Left lung (tissue), 10 donors: ENCODE results near the gene CNTNAP4. TPM values are rescaled to one million over a fixed set of nuclear protein-coding genes. Genes with fewer than 3 reads are reported as not detected.

Source experiments
- ATAC-seq: fragments of 200-7000 bp; cut with Tn5 transposase; one replicate; pipeline ENCODE4 v1.9.1; 2020; ENCODE audit warnings: moderate library complexity
- DNase-seq, 4 donors: peaks; one replicate each; pipeline ENCODE4 v3.0.0-alpha.2; 2013 to 2020
- H3K27ac ChIP-seq, 2 donors: fragments of 200-600 bp; sonication (generic) in 1 of 2; one replicate each; pipeline versions ENCODE4 v1.5.0 to v1.8.0; 2020 to 2021
- H3K27me3 ChIP-seq, 2 donors: fragments of 200-600 bp; sonication (generic) in 1 of 2; one replicate each; pipeline versions ENCODE4 v1.5.0 to v1.8.0; 2020 to 2021
- H3K36me3 ChIP-seq, 2 donors: fragments of 200-600 bp; sonication (generic) in 1 of 2; one replicate each; pipeline versions ENCODE4 v1.5.0 to v1.8.0; 2020 to 2021
- H3K4me1 ChIP-seq, 2 donors: fragments of 200-600 bp; one replicate each; pipeline ENCODE4 v1.8.0; 2021
- H3K4me3 ChIP-seq, 2 donors: fragments of 200-600 bp; sonication (generic) in 1 of 2; one replicate each; pipeline versions ENCODE4 v1.5.0 to v1.8.0; 2020 to 2021; ENCODE audit warnings: mild to moderate bottlenecking in 1 of 2
- H3K9me3 ChIP-seq, 2 donors: fragments of 200-600 bp; sonication (generic) in 1 of 2; one replicate each; pipeline versions ENCODE4 v1.5.0 to v1.8.0; 2020 to 2021
- intact Hi-C, 2 donors: fragments of 100-400 bp; cut with DNase I; formaldehyde crosslinking; loops; one replicate each; pipeline versions ENCODE4 v1.11.2 to v1.14.2; 2022
- polyA plus RNA-seq, 6 donors: library from polyadenylated mRNA; unstranded; fragments of 120-200 nt; gene quantifications; one replicate each; pipeline ENCODE4 v1.2.1, GENCODE V29; 2013; ENCODE audit not compliant: insufficient read length in 6 of 6
- total RNA-seq, 2 donors: library from RNA; stranded (reverse); fragmentation: NEBNext Ultra II Directional; extraction: Animal tissue kit (Norgen Biotek cat#: 25700); gene quantifications; one replicate each; pipeline ENCODE4 v1.2.1, GENCODE V29; 2021
- TF ChIP-seq, protein P1 (sequence below), 2 donors: fragments of 200-600 bp; sonication (generic) in 1 of 2; IDR thresholded peaks; one replicate each; pipeline versions ENCODE4 v1.5.0 to v1.8.0; 2021; ENCODE audit warnings: antibody characterized with exemption in 2 of 2
- donor health status: DM: no; HTN: yes; CAD: no.
- donor health status: DM: no; HTN: no; CAD: no.

Gene CNTNAP4
- total and polyA plus RNA-seq, 8 donors = 0.11 to 0.76 (median 0.37) TPM; not detected in 2

DNA sequence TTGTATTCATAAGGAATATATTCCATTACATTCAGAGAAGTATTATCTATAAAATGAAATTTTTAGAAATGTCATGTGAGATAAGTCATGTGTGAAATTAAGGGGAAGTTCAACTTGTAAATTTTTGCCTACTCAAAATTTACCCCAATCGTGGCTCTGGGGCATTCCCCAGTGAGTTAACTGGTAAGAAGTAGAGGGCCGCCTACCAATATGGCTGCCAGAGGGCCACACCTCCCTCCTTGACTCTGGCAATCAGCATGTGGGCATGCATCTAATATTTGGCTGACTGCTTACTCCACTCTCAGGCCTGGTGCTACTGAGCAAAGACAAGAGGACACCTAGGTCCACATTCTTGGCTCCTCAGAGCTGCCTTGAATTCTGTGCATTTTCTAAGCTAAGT is 39.7 kb upstream of the CNTNAP4 start:
- Histone ChIP-seq H3K4me1 (no peaks in the 10 kb centered on the region), H3K4me3 (no peak overlapping the region), H3K36me3 (no peaks in the 10 kb centered on the region), H3K27me3 (no peaks in the 10 kb centered on the region), H3K27ac (no peak overlapping the region), H3K9me3 (peaks cover 0 to 2% of the 10 kb centered on the region in 2 donors)
- TF ChIP-seq, protein P1, sequence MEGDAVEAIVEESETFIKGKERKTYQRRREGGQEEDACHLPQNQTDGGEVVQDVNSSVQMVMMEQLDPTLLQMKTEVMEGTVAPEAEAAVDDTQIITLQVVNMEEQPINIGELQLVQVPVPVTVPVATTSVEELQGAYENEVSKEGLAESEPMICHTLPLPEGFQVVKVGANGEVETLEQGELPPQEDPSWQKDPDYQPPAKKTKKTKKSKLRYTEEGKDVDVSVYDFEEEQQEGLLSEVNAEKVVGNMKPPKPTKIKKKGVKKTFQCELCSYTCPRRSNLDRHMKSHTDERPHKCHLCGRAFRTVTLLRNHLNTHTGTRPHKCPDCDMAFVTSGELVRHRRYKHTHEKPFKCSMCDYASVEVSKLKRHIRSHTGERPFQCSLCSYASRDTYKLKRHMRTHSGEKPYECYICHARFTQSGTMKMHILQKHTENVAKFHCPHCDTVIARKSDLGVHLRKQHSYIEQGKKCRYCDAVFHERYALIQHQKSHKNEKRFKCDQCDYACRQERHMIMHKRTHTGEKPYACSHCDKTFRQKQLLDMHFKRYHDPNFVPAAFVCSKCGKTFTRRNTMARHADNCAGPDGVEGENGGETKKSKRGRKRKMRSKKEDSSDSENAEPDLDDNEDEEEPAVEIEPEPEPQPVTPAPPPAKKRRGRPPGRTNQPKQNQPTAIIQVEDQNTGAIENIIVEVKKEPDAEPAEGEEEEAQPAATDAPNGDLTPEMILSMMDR (IDR thresholded peaks at IDR 0.05) = no peak
- intact Hi-C loops = no loop called here
- ATAC-seq = no peak
- no peak for DNase-seq

DNA sequence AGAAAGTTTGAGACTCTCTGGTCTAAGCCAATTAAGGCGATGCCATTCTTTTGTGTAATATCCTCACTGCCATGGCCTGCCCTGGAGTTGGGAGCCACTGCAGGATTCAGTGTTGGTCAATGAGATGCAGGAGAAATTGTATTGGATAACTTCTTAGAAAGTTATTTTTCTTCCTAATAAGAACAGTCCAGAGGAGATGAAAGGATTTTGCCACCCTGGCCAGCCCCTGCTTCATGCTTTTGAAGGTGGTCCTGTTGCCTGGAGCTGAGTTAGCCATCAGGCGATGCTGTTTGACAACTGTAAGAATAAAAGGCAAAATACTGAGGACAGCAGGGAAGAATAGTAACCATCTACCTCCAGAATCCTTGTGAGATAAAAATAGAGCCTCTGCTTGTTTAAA is 35.4 kb upstream of the CNTNAP4 start:
- TF ChIP-seq, protein P1 (IDR thresholded peaks at IDR 0.05) = no peak
- Histone ChIP-seq H3K4me1 (no peaks in the 10 kb centered on the region), H3K27ac (no peak overlapping the region), H3K36me3 (no peaks in the 10 kb centered on the region), H3K9me3 (no peaks in the 10 kb centered on the region), H3K4me3 (no peak overlapping the region), H3K27me3 (no peaks in the 10 kb centered on the region)
- no peak for DNase-seq
- intact Hi-C loops = no loop called here
- no peak for ATAC-seq

DNA sequence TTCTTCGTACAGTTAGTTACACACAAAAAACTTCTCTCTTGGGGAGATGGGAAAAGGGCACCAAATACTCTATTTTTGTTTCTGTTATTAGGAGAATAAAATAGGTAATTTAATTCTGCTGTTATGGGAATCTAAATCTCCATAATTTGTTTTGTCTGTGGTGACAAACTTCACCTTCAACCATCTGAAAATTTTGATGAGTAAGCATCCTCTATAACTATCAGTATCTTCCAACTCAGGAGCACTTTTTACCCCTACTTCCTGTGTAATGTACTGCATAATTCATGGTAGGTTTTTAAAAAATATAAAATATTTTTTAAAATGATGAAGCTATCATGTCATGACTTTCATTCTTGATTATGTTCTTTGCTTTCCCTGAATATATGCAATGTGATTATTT is 33.6 kb upstream of the CNTNAP4 start:
- ATAC-seq (no peak), DNase-seq (no peak)
- TF ChIP-seq, protein P1 (IDR thresholded peaks at IDR 0.05) = no peak
- H3K36me3 ChIP-seq = no peaks in the 10 kb centered on the region
- H3K4me1 ChIP-seq = no peaks in the 10 kb centered on the region
- intact Hi-C loops = no loop called here
- no peak overlapping the region for H3K27ac ChIP-seq
- no peaks in the 10 kb centered on the region for H3K27me3 ChIP-seq
- no peak overlapping the region for H3K4me3 ChIP-seq
- no peaks in the 10 kb centered on the region for H3K9me3 ChIP-seq

DNA sequence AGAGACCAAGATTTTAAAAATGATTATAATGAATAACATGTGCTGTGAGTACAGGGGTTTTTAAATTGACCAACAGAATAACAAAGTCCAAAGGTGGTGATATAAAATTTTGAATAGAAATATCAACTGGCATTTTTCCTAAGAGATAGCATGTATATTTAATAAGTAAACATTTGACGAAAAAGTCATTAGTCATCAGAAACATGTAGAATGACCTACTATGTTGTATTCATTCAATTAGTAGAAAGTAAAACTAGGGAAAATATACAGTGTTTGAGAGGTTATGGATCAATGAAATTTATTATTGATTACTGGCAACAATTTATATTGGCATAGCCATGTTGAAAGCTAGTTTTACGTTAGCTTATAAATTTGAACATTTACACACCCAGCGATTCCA is 30.6 kb upstream of the CNTNAP4 start:
- H3K4me3 ChIP-seq = no peak overlapping the region
- no peaks in the 10 kb centered on the region for H3K27me3 ChIP-seq
- no peaks in the 10 kb centered on the region for H3K36me3 ChIP-seq
- TF ChIP-seq, protein P1 (IDR thresholded peaks at IDR 0.05) = no peak
- intact Hi-C loops = no loop called here
- ATAC-seq (no peak), DNase-seq (no peak)
- no peaks in the 10 kb centered on the region for H3K4me1 ChIP-seq
- H3K27ac ChIP-seq = no peak overlapping the region
- no peaks in the 10 kb centered on the region for H3K9me3 ChIP-seq

DNA sequence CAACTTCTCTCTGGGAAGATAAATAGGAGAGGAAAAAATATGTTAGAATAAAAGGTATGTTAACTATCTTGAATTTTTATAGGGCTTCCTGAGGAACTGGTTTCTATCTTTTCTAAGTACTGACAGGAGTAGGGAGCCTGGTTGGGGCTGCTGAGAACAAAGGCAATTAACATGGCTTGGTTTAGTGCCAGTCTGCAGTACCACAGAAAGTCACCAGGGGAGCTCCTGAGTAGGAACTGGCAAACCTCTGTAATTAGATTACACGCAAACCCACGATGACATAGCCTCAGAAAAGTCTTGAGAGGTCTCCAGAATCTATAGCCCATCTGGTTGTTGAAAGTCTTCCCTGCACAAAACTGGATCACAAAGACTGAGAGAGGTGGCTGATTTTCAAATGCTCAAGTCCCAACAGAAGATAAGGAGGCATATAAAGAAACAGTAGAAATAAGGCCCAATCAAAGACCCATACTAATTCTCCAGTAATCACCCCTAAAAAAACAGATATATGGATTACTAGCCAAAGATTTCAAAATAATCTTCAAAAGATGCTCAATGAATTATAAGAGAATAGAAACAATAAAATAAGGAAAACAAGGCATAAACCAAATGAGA is 11.7 kb upstream of the CNTNAP4 start:
- TF ChIP-seq, protein P1 (IDR thresholded peaks at IDR 0.05) = peak in 1 of 2 donors; percentile 29
- Histone ChIP-seq H3K27ac (no peak overlapping the region), H3K27me3 (no peaks in the 10 kb centered on the region), H3K4me1 (no peaks in the 10 kb centered on the region), H3K9me3 (no peaks in the 10 kb centered on the region), H3K4me3 (no peak overlapping the region), H3K36me3 (no peaks in the 10 kb centered on the region)
- intact Hi-C loops = no loop called here
- ATAC-seq (peak; percentile 33), DNase-seq (no peak)
